ENCODE results near the gene FANK1.

DNA sequence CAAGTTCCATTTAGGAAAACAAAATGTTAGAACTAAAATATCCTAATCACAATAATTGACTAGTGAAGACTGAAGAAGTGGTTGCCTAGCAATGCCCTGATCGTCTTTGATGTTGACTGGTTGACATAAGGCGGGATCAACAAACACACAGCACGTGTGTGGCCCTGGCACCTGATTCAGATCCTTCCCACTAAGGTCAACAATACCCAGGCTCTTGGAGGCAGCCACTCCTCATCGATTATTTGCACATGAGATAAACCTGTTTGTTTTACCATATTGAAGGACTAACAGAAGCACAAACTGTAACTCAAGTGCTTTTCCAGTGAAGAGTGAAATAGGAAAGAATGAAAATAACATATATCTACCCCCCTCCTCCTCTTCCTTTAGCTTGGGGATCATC is 15.6 kb downstream of the FANK1 start:
- TF ChIP-seq EZH2 (optimal IDR thresholded peaks at IDR 0.05; ENCODE audit: low read depth, low read length) = no peak
- TF ChIP-seq, protein P1, sequence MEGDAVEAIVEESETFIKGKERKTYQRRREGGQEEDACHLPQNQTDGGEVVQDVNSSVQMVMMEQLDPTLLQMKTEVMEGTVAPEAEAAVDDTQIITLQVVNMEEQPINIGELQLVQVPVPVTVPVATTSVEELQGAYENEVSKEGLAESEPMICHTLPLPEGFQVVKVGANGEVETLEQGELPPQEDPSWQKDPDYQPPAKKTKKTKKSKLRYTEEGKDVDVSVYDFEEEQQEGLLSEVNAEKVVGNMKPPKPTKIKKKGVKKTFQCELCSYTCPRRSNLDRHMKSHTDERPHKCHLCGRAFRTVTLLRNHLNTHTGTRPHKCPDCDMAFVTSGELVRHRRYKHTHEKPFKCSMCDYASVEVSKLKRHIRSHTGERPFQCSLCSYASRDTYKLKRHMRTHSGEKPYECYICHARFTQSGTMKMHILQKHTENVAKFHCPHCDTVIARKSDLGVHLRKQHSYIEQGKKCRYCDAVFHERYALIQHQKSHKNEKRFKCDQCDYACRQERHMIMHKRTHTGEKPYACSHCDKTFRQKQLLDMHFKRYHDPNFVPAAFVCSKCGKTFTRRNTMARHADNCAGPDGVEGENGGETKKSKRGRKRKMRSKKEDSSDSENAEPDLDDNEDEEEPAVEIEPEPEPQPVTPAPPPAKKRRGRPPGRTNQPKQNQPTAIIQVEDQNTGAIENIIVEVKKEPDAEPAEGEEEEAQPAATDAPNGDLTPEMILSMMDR (IDR thresholded peaks at IDR 0.05; ENCODE audit: low read length) = no peak
- TF ChIP-seq EZH2phosphoT487 (IDR thresholded peaks at IDR 0.05; ENCODE audit: low read length) = no peak

Measured in MM.1S (cell line).